SK-N-SH (cell line): ENCODE measurements around the gene TSSC4. TPM values are rescaled to one million over a fixed set of nuclear protein-coding genes. Genes with fewer than 3 reads are reported as not detected.

Experiments used
- CTCF ChIA-PET: fragments of 300-600, 350-600 bp; formaldehyde crosslinking; extraction: SDS; loops from one replicate; lab custom pipeline; 2021; lab: Yijun Ruan, JAX
- POLR2A ChIA-PET: fragments of 350-600 bp; sonication (Branson Sonifier 250); formaldehyde crosslinking; extraction: SDS; loops from one replicate; lab custom pipeline; 2020; ENCODE audit warnings: antibody characterized with exemption, inconsistent platforms; lab: Yijun Ruan, JAX
- DNase-seq: peaks from one replicate; pipeline ENCODE4 v3.0.0; 2012
- H2AFZ ChIP-seq: fragments of 200-600 bp; sonication (generic); 2 replicates; pipeline ENCODE4 v1.8.1; 2016; ENCODE audit warnings: antibody characterized with exemption, mild to moderate bottlenecking, low read depth
- H3F3A ChIP-seq: fragments of 200-600 bp; sonication (generic); replicated peaks from 2 replicates; pipeline ENCODE3; 2016; ENCODE audit warnings: antibody characterized with exemption, mild to moderate bottlenecking; ENCODE audit not compliant: insufficient read depth
- H3K27ac ChIP-seq, 2 experiments: fragments of 200-500 bp in 1 of 2; fragments of 200-600 bp in 1 of 2; sonication (Bioruptor generic) in 1 of 2; sonication (generic), shearing (Covaris generic) in 1 of 2; 2 replicates each; pipeline versions ENCODE4 v1.5.1 to v1.6.1; 2014 to 2016; ENCODE audit warnings: low read depth in 2 of 2, inconsistent platforms in 1 of 2, low read length in 1 of 2, mild to moderate bottlenecking in 1 of 2, mixed read lengths in 1 of 2
- H3K27me3 ChIP-seq: fragments of 200-600 bp; sonication (generic), shearing (Covaris generic); 2 replicates; pipeline ENCODE4 v1.6.1; 2016; ENCODE audit warnings: mixed run types; ENCODE audit not compliant: insufficient read depth
- H3K36me3 ChIP-seq, 2 experiments: fragments of 200-500 bp in 1 of 2; fragments of 200-600 bp in 1 of 2; sonication (Bioruptor generic) in 1 of 2; sonication (generic) in 1 of 2; replicated peaks in 1 of 2; 2 replicates each; pipeline versions ENCODE3 to v1.5.1; 2014 to 2016; ENCODE audit warnings: low read length in 1 of 2, mild to moderate bottlenecking in 1 of 2; ENCODE audit not compliant: insufficient read depth in 2 of 2, control insufficient read depth in 1 of 2
- H3K4me1 ChIP-seq, 2 experiments: fragments of 200-500 bp in 1 of 2; fragments of 200-600 bp in 1 of 2; sonication (Bioruptor generic) in 1 of 2; sonication (generic), shearing (Covaris generic) in 1 of 2; 2 replicates each; pipeline versions ENCODE4 v1.5.1 to v1.6.1; 2014 to 2016; ENCODE audit warnings: low read depth in 1 of 2, low read length in 1 of 2, mixed run types in 1 of 2; ENCODE audit not compliant: insufficient read depth in 2 of 2, control insufficient read depth in 1 of 2
- H3K4me2 ChIP-seq: fragments of 200-600 bp; sonication (generic), shearing (Covaris generic); 2 replicates; pipeline ENCODE4 v1.6.1; 2017; ENCODE audit warnings: mixed run types
- H3K4me3 ChIP-seq, 2 experiments: fragments of 200-500 bp in 1 of 2; fragments of 200-600 bp in 1 of 2; sonication (Bioruptor generic) in 1 of 2; sonication (generic), shearing (Covaris generic) in 1 of 2; 2 replicates each; pipeline versions ENCODE4 v1.5.1 to v1.8.1; 2014 to 2016; ENCODE audit warnings: low read depth in 2 of 2, inconsistent platforms in 1 of 2, low read length in 1 of 2, mild to moderate bottlenecking in 1 of 2, mixed read lengths in 1 of 2, moderate library complexity in 1 of 2
- H3K79me2 ChIP-seq: fragments of 200-600 bp; sonication (generic); 2 replicates; pipeline ENCODE4 v1.8.1; 2017; ENCODE audit warnings: mild to moderate bottlenecking; ENCODE audit not compliant: insufficient read depth
- H3K9ac ChIP-seq: fragments of 200-600 bp; sonication (generic); 2 replicates; pipeline ENCODE4 v1.6.1; 2017; ENCODE audit warnings: mixed run types
- H3K9me2 ChIP-seq: fragments of 200-600 bp; sonication (generic); 2 replicates; pipeline ENCODE4 v1.6.1; 2017; ENCODE audit warnings: mixed run types
- H3K9me3 ChIP-seq: fragments of 200-600 bp; sonication (generic); 2 replicates; pipeline ENCODE4 v1.6.1; 2017; ENCODE audit warnings: mixed run types, mild to moderate bottlenecking, moderate library complexity
- H4K20me1 ChIP-seq: fragments of 200-600 bp; sonication (generic); 2 replicates; pipeline ENCODE4 v1.6.1; 2017; ENCODE audit warnings: mild to moderate bottlenecking, mixed run types; ENCODE audit not compliant: insufficient read depth
- CHD2 ChIP-seq: fragments of 150-350 bp; IDR thresholded peaks from 2 replicates; pipeline ENCODE4 v1.6.1; 2018; ENCODE audit warnings: low read length; ENCODE audit not compliant: partially characterized antibody
- FOSL2 ChIP-seq: IDR thresholded peaks from 2 replicates; pipeline ENCODE4 v1.4.0; 2012; ENCODE audit warnings: low read depth, mild to moderate bottlenecking, moderate library complexity, borderline replicate concordance
- FOXM1 ChIP-seq: IDR thresholded peaks from 2 replicates; pipeline ENCODE4 v1.4.0; 2012; ENCODE audit warnings: low read depth, mild to moderate bottlenecking
- GABPA ChIP-seq: IDR thresholded peaks from 2 replicates; pipeline ENCODE4 v1.4.0; 2012; ENCODE audit warnings: low read depth, mild to moderate bottlenecking
- GATA2 ChIP-seq: sonication (generic); formaldehyde crosslinking; IDR thresholded peaks from 2 replicates; pipeline ENCODE4 v1.5.0; 2020; ENCODE audit warnings: mild to moderate bottlenecking, missing genetic modification reagents
- MEF2A ChIP-seq: IDR thresholded peaks from 2 replicates; pipeline ENCODE4 v1.4.0; 2012; ENCODE audit warnings: low read depth, borderline replicate concordance
- MXI1 ChIP-seq: IDR thresholded peaks from 2 replicates; pipeline ENCODE4 v1.6.1; 2012; ENCODE audit warnings: mild to moderate bottlenecking, low read depth, low read length, improper control_type of control experiment
- NFIC ChIP-seq: IDR thresholded peaks from 2 replicates; pipeline ENCODE4 v1.4.0; 2012; ENCODE audit warnings: borderline replicate concordance
- POLR2AphosphoS5 ChIP-seq: IDR thresholded peaks from 2 replicates; pipeline ENCODE4 v1.6.1; 2012; ENCODE audit warnings: low read depth, low read length
- RAD21 ChIP-seq: IDR thresholded peaks from 2 replicates; pipeline ENCODE4 v1.6.1; 2012; ENCODE audit warnings: mild to moderate bottlenecking, low read length
- RFX5 ChIP-seq: IDR thresholded peaks from 2 replicates; pipeline ENCODE4 v1.6.1; 2012; ENCODE audit warnings: mild to moderate bottlenecking, improper control_type of control experiment, low read length
- SIN3A ChIP-seq: IDR thresholded peaks from 2 replicates; pipeline ENCODE4 v1.6.1; 2012; ENCODE audit warnings: low read depth, mild to moderate bottlenecking, low read length, moderate library complexity, borderline replicate concordance
- SMC3 ChIP-seq: IDR thresholded peaks from 2 replicates; pipeline ENCODE4 v1.6.1; 2012; ENCODE audit warnings: low read depth, low read length, improper control_type of control experiment
- TCF12 ChIP-seq: IDR thresholded peaks from 2 replicates; pipeline ENCODE4 v1.4.0; 2012
- WGBS: methylation state at CpG from one replicate; pipeline ENCODE4 v1.1.6; 2017; ENCODE audit warnings: low lambda C conversion rate; 5-methylcytosine and 5-hydroxymethylcytosine counted together
- polyA plus RNA-seq, 3 experiments: library from polyadenylated mRNA; depleted of rRNA; stranded (reverse); fragments of >200 nt; gene quantifications; 2 replicates each; pipeline ENCODE4 v1.2.3, GENCODE V29; 2012
- TF ChIP-seq, protein P1 (sequence below): fragments of 200-600 bp; sonication (generic); IDR thresholded peaks from 2 replicates; pipeline ENCODE4 v1.6.1; 2017; ENCODE audit warnings: antibody characterized with exemption, mild to moderate bottlenecking, moderate library complexity
- TF ChIP-seq, protein P2 (sequence below): IDR thresholded peaks from 2 replicates; pipeline ENCODE4; 2012
- TF ChIP-seq, protein P3 (sequence below): fragments of 150-350 bp; IDR thresholded peaks from 2 replicates; pipeline ENCODE4 v1.6.1; 2017; ENCODE audit warnings: antibody characterized with exemption, low read length, low read depth, borderline replicate concordance
- TF ChIP-seq, protein P4 (sequence below): IDR thresholded peaks from 2 replicates; pipeline ENCODE4 v1.4.0; 2012; ENCODE audit warnings: low read depth, borderline replicate concordance

The TSSC4 gene
- polyA plus RNA-seq, 1 of the 3 experiments (the other 2 are of a cell fraction): 45.1 TPM

DNA sequence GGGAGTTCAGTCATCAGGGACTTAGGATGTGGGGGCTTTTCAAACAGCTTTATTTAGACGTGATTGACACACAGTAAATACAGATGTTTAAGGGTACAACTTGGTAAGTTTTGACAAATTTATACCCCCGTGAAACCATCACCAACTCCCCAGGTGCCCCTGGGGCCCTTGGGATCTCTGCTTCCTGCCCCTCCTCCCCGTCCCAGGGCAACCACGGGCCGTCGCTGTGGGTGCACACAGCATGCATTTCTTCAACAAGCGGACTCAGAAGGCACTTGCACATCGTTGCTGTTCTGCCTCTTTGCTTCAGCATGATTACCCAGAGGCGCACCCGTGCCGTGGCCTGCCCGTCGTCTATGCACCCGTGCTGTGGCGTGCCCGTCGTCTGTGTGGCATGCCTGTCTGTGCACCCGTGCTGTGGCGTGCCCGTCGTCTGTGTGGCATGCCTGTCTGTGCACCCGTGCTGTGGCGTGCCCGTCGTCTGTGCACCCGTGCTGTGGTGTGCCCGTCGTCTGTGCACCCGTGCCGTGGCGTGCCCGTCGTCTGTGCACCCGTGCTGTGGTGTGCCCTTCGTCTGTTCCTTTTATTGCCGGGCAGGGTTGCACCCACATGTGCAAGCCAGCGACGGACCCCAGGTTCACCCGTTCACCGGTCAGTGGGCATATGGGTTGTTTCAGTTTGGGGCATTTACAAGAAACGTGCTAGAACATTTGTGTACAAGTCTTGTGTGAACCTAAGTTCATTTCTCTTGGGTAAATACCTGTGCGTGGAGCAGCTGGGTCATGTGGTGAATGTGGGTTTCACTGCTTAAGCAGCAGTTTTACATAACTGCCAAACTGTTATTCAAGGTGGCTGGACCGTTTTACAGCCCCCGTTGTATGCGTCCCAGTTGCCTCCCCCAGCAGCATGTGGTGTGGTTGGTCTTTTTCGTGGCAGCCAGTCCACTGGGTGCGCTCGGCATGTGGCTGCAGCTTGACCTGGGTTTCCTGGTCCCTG lies 15.1 kb upstream of the TSSC4 start:
- no peaks in the 10 kb centered on the region for H3F3A ChIP-seq
- CTCF ChIA-PET: interaction anchor here (1.0 to 3.3 kb wide), 3 partner anchors 14 to 80 kb away, joined by 3 to 29 read pairs (median 17); partner anchors contain the start of gene TSSC4
- no peak overlapping the region for H3K9ac ChIP-seq
- 95% methylated on average over 27 of the region's 48 CpGs for WGBS
- H2AFZ ChIP-seq: no peak overlapping the region
- no peak overlapping the region for H3K27ac ChIP-seq
- H3K4me2 ChIP-seq: no peak overlapping the region
- TF ChIP-seq, protein P1, sequence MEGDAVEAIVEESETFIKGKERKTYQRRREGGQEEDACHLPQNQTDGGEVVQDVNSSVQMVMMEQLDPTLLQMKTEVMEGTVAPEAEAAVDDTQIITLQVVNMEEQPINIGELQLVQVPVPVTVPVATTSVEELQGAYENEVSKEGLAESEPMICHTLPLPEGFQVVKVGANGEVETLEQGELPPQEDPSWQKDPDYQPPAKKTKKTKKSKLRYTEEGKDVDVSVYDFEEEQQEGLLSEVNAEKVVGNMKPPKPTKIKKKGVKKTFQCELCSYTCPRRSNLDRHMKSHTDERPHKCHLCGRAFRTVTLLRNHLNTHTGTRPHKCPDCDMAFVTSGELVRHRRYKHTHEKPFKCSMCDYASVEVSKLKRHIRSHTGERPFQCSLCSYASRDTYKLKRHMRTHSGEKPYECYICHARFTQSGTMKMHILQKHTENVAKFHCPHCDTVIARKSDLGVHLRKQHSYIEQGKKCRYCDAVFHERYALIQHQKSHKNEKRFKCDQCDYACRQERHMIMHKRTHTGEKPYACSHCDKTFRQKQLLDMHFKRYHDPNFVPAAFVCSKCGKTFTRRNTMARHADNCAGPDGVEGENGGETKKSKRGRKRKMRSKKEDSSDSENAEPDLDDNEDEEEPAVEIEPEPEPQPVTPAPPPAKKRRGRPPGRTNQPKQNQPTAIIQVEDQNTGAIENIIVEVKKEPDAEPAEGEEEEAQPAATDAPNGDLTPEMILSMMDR: no peak
- TF ChIP-seq FOSL2 (no peak), MXI1 (no peak), CHD2 (no peak), FOXM1 (no peak), SIN3A (no peak), GATA2 (CRISPR knock-in tag) (no peak), GABPA (no peak), RAD21 (no peak), RFX5 (no peak), SMC3 (no peak), MEF2A (no peak), POLR2AphosphoS5 (no peak), NFIC (no peak), TCF12 (no peak)
- TF ChIP-seq, protein P2, sequence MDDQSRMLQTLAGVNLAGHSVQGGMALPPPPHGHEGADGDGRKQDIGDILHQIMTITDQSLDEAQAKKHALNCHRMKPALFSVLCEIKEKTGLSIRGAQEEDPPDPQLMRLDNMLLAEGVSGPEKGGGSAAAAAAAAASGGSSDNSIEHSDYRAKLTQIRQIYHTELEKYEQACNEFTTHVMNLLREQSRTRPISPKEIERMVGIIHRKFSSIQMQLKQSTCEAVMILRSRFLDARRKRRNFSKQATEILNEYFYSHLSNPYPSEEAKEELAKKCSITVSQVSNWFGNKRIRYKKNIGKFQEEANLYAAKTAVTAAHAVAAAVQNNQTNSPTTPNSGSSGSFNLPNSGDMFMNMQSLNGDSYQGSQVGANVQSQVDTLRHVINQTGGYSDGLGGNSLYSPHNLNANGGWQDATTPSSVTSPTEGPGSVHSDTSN: no peak
- TF ChIP-seq, protein P3, sequence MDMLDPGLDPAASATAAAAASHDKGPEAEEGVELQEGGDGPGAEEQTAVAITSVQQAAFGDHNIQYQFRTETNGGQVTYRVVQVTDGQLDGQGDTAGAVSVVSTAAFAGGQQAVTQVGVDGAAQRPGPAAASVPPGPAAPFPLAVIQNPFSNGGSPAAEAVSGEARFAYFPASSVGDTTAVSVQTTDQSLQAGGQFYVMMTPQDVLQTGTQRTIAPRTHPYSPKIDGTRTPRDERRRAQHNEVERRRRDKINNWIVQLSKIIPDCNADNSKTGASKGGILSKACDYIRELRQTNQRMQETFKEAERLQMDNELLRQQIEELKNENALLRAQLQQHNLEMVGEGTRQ: no peak
- TF ChIP-seq, protein P4, sequence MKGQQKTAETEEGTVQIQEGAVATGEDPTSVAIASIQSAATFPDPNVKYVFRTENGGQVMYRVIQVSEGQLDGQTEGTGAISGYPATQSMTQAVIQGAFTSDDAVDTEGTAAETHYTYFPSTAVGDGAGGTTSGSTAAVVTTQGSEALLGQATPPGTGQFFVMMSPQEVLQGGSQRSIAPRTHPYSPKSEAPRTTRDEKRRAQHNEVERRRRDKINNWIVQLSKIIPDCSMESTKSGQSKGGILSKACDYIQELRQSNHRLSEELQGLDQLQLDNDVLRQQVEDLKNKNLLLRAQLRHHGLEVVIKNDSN: no peak
- no peaks in the 10 kb centered on the region for H3K9me3 ChIP-seq
- DNase-seq: no peak
- no peaks in the 10 kb centered on the region for H3K9me2 ChIP-seq
- no peaks in the 10 kb centered on the region for H3K27me3 ChIP-seq
- POLR2A ChIA-PET: interaction anchor here (3.2 kb wide), 1 partner anchor 9 kb away, joined by 12 read pairs; the partner anchor contains the start of gene CD81
- H3K79me2 ChIP-seq: peaks cover 96% of the 10 kb centered on the region
- H3K4me1 ChIP-seq: peaks cover 9 to 34% of the 10 kb centered on the region in 2 experiments; a peak in 2 of 4 replicates
- peaks cover 97% of the 10 kb centered on the region for H4K20me1 ChIP-seq
- peaks cover 0 to 18% of the 10 kb centered on the region in 2 experiments for H3K36me3 ChIP-seq
- no peak overlapping the region for H3K4me3 ChIP-seq
